GM21619 (cell line): Measurements from ENCODE around the gene LACTB.
"Not testable (repeated sequence)": the region's sequence is repeated elsewhere in the genome, so short reads cannot be mapped to it uniquely, and the experiment has no call there.

Experiments
- ATAC-seq: cut with Tn5 transposase; IDR thresholded peaks from one replicate; pipeline ENCODE4 v1.9.1; 2021; ENCODE audit not compliant: unreplicated experiment

The LACTB gene

GRCh38 chr15:63089260-63090043, 32.2 kb upstream of the LACTB start:
- no peak for ATAC-seq

- no peak for ATAC-seq
Observed at GRCh38 chr15:63090472-63090871, 31.2 kb upstream of the LACTB start.

GRCh38 chr15:63090887-63091286, 30.8 kb upstream of the LACTB start:
- ATAC-seq, result no peak

GRCh38 chr15:63091679-63092446, 29.8 kb upstream of the LACTB start:
- no peak for ATAC-seq

- ATAC-seq, result no peak
Observed at GRCh38 chr15:63093486-63094205, 28.0 kb upstream of the LACTB start.

GRCh38 chr15:63094495-63094931, 27.1 kb upstream of the LACTB start:
- ATAC-seq, result no peak

GRCh38 chr15:63096178-63096577, 25.5 kb upstream of the LACTB start:
- ATAC-seq, result no peak

GRCh38 chr15:63098901-63099300, 22.8 kb upstream of the LACTB start:
- ATAC-seq, result not testable (repeated sequence)

GRCh38 chr15:63099581-63099980, 22.1 kb upstream of the LACTB start:
- not testable (repeated sequence) for ATAC-seq

GRCh38 chr15:63103416-63103815, 18.2 kb upstream of the LACTB start:
- ATAC-seq, result no peak

- no peak for ATAC-seq
Observed at GRCh38 chr15:63104727-63105126, 16.9 kb upstream of the LACTB start.

- ATAC-seq, result not testable (repeated sequence)
Observed at GRCh38 chr15:63105354-63105753, 16.3 kb upstream of the LACTB start.

- no peak for ATAC-seq
Observed at GRCh38 chr15:63107895-63108546, 13.6 kb upstream of the LACTB start.

- no peak for ATAC-seq
Observed at GRCh38 chr15:63109498-63109897, 12.2 kb upstream of the LACTB start.

GRCh38 chr15:63109920-63110319, 11.7 kb upstream of the LACTB start:
- ATAC-seq, result no peak

- ATAC-seq, result no peak
Observed at GRCh38 chr15:63110428-63111026, 11.1 kb upstream of the LACTB start.

GRCh38 chr15:63111481-63111880, 10.2 kb upstream of the LACTB start:
- no peak for ATAC-seq

GRCh38 chr15:63112871-63113270, 8.8 kb upstream of the LACTB start:
- ATAC-seq, result no peak

GRCh38 chr15:63114465-63114864, 7.2 kb upstream of the LACTB start:
- ATAC-seq, result no peak

- no peak for ATAC-seq
Observed at GRCh38 chr15:63118854-63119253, 2.8 kb upstream of the LACTB start.
